NCI-H2227 (cell line): ENCODE measurements around the gene PIGL.
"Not testable (repeated sequence)": the region's sequence is repeated elsewhere in the genome, so short reads cannot be mapped to it uniquely, and the experiment has no call there.

ENCODE experiments used
- DNase-seq: peaks from one replicate; lab custom pipeline; 2025; ENCODE audit not compliant: unreplicated experiment; lab: John Stamatoyannopoulos, UW

The PIGL gene

DNA sequence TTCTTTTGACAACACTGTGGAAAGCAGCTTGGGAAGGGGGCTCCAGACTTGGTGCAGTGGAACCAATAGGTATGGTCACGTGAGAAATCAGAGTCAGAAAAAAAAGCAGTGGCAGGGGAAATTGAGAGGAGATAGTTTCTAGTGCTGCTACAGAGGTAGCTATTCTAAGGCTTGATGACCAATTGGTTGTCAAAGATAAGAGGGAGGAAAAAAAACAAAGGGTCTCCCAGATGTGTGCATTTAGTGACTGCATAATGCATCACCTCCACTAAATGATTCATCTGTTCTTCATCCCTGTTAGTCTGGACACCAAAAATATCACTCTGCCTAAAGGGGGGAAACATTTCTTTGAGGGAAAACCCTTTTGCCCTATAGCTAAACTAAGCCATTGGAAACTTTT, 56.5 kb downstream of the PIGL start:
- DNase-seq, result no peak

DNA sequence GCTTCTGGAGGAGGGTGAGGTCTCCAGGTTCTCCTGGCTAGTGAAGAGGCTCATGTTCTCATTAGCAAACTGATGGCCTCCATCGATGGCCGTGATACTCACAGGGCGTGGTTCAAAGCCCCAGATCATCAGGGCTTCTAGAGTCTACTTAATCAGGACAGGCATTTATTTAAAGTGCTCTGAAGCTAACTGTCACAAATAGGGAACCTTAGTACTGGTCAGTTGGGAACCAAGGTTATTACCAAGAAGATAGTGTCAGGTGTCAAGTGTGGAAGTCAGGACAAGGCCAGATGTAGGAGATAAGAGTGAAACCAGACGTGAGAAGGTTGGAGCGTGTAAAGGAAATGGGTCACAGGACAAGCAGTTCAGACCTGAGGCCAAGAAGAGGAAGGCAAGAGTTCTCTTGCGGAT, 56.9 kb downstream of the PIGL start:
- DNase-seq, result no peak

DNA sequence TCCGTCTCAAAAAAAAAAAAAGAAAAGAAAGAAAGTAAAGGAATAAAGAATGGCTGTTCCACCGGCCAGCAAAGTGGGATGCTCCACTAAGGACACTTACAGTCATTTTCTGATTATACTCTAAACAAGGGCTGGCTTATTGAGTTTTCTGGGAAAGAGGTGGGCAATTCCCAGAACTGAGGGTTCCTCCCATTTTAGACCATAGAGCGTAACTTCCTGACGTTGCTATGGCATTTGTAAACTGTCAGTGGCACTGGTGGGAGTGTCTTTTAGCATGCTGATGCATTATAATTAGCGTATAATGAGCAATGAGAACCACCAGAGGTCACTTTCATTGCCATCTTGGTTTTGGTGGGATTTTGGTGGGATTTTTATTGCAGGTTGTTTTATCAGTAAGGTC, 58.0 kb downstream of the PIGL start:
- no peak for DNase-seq

DNA sequence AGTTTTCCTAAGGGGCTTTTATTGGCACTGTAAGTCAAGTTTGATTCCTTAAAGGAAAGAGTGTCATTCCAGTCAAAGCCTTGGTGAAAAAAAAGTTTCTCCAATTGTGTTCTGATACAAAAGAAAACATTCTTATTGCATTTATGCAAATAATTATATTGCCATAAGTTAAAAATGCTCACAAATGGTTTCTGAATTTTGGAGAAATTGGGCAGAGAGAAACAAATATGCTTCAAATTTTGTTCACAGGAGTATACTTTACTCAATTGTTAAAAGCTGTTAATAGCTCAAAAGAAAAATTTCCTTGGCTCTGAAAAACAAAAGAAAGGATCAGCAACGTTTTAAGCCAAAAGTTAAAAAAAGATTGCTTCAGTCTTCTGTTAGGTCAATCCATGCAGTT, 60.2 kb downstream of the PIGL start:
- DNase-seq, result no peak

DNA sequence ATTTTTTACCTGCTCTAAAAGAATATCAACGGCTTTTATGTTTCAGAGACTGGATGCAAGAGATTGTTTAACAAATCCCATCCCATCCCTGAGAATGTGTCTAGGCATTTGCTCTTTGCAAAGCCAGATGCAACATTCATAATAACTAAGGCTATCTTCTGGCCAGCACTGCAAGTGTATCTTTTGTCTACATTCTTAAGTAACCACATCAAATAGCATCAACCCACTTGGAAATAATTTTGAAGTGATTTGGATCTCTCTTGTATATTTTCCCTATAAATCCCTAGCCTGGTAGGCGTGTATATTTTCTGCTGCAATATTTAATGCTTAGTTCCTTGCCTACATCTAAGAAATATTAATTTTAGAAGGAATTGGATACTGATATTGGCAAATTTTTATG, 64.3 kb downstream of the PIGL start:
- DNase-seq, result no peak

DNA sequence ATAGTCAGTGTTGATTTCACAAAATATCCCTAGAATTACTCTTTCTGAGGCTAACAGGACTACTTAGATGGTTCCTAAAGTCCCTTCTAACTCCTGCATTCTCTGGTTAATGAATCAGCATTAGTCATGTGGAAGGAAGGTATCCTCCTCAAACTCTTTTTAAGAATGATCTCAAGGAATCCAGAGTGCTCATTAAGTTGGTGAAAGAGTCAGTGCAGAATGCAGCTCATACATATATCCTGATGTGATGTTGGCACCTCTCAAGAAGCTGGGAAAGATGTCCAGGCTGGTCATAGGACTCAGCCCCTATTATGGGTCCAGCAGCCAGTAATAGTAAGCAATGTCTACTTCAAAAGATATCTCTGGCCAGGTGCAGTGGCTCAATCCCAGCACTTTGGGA, 65.5 kb downstream of the PIGL start:
- no peak for DNase-seq

DNA sequence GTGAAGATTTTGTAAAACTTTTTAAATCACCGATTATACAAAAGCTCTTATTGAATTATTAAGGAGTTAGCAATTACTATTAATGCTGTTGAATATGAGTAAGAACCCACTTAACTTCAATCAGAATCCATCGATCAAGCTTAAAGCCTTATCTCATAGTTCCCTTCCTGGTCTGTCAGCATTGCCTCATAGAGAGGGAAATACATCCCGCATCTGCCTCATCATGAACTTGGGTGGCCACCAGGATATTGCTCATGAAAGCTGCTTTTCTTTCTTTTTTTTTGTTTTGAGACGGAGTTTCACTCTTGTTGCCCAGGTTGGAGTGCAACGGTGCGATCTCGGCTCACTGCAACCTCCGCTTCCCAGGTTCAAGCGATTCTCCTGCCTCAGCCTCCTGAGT, 66.7 kb downstream of the PIGL start:
- no peak for DNase-seq

DNA sequence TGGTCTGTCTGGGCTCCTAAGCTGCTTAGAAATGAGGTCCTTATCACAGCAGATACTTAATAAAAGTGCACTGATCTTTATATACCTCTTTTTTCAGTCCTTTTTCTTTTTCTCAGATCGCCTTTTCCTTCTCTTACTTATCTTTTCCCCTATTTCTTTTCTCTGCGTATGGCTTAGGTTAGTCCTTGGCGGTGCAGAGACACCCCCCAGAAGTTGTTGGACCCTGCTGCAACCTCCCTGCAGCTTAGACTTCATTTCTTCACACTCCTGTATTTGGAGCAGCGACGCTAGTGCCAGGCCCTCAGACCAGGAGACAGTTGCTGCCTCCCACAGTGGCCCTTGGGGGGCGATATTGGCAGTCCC, 68.6 kb downstream of the PIGL start:
- no peak for DNase-seq

DNA sequence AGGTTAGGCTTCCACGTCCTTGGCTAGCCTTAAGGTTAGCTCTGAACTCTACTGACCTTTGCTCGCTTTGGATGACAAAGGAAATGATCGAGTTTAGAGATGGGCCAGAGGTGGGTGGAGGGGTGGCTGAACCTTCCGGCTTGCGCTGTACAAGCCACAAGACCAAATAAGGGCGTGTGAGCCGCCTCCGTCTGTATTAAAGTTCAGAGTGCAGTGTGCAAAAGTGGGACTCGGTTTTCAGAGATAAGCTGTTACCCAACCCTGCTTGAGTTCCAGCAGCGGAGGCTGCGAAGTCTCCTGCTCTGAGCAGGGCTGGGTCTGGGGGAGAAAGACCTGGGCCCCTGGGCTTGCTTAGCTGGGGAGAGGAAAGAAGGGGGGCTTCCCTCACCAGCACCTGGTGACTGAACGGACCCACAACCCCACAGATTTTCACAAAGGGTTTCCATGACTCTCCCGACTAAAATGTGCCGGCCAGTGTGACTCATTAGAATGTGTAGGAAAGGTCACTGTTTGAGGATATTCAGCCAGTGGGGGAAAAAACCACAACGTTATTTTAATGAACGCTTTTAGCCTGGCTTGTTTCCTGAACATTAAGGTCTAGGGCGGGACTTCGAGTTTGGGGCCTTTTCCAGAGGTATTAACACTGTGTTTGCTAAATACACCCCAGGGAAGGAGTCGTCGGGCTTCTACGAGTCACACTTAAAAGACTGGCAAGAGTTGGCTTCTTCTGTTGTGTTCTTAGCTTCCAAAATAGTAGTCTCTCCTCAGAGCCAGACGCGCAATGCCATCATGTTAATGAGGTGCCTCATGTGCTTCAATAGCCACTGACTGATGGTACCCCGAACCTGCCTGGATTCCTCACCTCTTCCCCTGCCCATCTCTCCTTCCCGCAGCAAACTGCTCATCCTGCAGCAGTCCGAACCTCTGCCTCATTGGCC, 69.3 kb downstream of the PIGL start:
- no peak for DNase-seq

DNA sequence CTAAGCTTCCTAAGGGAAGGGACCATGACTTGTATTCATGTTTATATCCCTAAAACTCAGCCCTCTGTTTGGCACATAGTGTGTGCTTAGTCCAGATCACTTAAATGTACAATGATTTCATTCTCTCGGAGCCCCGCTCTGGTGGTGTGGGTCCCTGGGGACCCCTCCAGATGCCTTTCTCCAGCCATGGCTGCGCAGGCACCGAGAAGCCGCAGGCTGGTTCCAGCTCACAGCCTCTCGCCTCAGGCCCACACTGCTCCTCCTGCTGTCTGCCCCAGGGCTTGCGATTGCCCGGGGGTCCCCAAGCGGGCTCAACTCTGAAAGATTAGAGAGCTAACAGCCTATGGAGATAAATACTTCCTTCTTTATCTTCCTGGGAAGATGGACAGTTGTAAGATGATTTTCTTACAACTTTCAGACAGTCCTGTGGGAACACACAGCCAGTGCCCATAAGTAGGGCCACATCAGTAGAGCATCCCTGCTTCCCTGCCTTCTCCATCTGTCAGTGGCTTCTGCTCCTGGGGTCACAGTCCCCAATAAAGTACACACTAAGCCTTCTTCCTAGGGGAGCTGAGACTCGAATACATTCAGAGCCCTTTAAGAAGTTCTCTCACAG, 70.0 kb downstream of the PIGL start:
- no peak for DNase-seq

DNA sequence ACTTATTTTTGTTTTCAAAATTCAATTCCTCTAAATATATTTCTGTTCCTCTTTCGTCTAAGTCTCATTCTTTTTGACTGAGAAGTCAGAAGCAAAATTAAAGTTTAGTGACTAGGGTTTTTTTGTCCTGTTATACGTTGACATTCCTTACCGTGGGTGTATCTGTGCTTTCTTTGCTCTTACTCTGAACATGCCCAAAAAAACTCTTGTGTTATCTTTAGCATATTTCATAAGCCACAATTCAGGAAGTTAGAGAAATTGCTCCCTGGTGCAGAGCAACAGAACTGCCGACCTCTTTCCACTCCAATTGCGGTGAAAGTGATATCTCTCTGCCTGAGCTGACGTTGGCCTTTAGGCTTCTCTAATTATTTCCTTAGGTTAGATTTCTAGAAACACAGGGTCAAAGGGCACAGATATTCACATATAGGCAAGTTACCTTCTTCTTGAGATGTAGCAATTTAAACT, 70.6 kb downstream of the PIGL start:
- no peak for DNase-seq

DNA sequence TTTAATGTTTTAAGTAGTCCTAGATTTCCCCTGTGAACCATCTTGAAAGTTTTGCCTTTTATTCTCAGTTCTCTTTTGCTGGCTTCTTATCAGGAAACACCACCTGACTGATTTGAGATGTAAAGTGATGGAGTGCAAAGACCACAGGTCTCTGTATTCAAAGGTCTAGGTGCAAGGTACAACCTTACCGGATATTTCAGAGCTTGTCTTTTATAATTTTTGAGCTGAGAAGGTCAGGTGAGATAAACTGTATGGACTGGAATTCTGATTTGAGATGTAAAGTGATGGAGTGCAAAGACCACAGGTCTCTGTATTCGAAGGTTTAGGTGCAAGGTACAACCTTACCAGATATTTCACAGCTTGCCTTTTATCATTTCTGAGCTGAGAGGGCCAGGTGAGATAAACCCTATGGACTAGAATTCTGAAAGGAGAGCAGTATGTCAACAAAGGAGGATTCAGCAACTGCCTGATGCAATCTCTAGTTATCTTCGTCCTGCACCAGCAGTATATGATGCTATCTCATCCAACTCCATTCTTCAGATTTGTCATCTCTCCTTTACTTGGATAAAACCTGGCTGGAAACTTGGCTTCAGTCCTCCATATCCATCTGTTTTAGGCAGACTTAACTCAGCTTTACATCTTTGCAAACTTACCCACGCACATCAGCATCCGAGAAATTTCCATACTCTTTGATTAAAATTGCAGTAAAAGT, 72.0 kb downstream of the PIGL start:
- no peak for DNase-seq

DNA sequence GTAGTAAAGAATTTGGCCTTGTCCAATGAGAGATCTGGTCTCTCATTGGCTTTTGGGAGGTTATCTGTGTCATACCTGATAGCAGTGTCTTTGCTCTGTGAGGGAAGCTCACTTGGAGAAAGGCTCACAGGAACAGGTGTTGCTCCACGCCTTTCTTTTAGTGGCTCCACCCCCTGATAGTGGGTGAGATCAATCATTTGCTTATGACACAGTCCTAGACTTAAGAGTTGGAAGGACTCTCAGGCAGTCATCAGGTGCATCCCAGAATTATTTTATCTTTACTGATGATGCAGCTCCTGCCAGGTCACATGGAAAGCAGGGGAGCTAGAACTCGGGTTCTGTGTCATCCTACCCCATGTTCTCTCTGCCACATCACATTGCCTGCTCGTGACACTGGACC, 76.9 kb downstream of the PIGL start:
- DNase-seq, result no peak

DNA sequence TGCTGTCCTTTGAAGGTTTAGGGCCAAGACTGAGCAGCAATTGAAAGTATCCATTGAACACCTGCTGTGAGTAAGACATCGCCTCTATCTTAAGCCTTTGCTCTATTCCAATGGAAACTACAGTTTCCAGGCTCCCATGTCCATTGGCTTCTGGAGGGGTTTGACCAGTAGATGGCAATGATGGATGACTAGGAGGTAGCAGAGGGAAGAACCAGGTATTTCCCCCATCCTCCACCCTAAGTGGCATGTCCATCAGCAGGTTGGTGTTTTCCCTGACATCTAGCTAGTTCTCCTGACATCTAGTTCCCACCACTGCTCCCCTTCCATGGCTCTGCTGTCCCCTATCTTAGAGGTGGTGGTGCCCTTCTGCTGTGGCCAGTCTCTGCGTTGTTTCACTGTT, 77.5 kb downstream of the PIGL start:
- no peak for DNase-seq

DNA sequence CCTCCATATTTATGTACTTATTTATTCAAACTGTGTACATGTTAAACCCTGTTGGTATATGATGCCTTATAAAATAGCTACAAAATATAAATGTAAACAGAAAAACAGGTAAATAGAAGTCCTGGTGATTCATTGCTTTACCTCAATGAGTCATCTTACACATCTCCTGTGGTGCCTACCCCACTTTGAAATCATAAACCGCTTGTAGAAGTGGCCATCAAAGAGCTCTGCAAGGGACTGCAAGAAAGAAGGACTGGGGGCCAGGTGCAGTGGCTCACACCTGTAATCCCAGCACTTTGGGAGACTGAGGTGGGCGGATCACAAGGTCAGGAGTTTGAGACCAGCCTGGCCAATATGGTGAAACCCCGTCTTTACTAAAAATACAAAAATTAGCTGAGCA, 79.1 kb downstream of the PIGL start:
- DNase-seq, result not testable (repeated sequence)

DNA sequence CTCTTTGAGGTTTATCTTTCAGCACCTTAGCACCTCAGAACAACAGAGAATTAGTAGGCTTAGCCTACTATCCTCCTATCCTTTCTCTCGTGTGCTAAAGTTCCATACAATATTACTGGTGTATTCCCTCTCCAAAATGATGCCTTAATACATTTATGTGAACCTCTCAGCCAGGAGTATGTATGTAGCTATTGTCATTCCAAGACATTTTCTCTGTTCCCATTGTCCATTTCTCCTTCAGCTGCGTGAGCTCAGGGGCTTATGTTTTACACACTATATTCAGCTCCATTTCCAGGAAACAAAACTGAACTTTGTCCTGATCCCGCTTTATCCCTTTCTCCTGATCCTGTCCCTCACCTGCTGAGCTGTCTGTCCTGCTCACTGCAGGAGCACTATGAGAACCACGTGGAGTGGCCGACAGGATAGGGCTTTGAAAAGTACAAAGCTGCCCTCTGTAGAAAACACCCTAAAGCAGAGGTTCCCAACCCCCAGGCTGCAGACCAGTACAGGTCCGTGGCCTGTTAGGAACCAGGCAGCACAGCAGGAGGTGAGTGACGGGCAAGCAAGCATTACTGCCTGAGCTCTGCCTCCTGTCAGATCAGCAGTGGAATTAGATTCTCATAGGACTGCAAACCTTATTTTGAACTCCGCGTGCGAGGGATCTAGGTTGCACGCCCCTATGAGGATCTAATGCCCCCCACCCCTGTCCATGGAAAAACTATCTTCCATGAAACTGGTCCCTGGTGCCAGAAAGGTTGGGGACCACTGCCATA, 80.5 kb downstream of the PIGL start:
- DNase-seq, result no peak

DNA sequence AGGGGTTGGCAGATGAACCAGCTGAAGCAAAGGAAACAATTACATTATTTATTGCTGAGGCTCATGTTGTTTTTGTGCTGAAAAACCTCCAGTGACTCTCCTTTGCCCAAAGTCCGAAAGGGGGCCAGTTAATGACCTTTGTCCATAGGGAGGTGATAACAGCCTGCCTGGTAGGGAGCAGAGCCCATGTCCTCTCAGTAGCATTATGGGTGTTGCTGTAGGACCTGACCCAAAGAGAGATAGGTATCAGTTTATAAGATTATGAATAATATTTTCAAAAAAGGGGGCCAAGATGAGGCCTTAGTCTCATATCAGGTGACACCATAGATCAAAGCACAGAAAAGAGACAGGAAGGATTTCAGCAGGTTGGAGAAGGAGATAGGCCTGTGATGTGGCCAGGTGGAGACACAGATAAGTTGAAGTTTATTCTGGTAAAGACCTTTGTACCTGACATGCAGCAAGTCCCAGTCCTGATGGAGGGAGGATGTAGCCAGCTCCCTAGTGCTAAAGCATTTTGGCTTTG, 81.2 kb downstream of the PIGL start:
- no peak for DNase-seq

DNA sequence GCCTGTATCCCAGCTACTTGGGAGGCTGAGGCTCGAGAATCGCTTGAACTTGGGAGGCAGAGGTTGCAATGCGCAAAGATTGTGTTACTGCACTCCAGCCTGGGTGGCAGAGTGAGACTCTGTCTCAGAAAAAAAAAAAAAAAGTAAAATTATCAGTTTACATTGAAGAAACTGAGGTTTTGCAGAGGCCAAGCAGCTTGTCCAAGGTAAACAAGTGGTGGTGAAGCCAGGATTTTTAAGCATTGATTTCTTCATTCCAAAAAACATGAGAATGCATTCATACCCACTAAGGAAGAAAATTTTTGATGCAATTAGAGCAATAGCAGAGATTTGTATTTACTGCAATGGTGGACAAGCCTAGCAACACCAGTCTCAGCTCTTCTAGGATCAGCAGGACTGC, 83.5 kb downstream of the PIGL start:
- no peak for DNase-seq

DNA sequence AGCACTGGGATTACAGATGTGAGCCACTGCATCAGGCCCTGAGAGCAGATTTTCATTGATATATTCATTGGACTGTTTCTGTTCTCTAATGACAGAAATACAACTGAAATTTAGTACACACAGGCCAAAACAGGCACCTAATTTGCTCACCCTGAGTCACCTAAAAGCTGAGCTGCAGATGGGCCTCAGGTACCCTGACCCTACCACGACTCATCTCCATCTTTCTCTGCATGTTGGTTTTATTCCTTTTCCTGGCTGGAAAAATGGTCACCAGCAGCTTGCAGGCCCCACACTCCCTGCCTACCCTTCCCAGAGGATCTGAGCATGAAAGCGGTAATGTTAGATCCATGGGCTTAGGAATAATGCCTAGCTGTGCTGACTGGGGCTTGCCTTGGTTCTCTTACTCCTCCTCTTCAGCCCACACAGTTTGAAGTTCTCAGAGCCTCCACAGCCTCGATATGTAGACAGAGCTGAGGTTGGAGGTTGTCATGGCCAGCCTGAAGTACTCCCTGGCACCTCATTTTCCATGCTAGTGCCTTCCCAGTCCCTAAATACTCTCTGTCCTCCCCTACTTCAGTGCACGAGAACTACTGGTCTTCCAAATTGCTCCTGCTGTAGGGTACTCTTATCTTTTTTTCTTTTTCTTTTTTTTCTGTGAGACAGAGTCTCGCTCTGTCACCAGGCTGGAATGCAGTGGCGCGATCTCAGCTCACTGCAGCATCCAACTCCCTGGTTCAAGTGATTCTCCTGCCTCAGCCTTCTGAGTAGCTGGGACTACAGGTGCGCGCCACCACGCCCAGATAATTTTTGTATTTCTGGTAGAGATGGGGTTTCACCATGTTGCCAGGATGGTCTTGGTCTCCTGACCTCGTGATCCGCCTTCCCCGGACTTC, 85.2 kb downstream of the PIGL start:
- no peak for DNase-seq

DNA sequence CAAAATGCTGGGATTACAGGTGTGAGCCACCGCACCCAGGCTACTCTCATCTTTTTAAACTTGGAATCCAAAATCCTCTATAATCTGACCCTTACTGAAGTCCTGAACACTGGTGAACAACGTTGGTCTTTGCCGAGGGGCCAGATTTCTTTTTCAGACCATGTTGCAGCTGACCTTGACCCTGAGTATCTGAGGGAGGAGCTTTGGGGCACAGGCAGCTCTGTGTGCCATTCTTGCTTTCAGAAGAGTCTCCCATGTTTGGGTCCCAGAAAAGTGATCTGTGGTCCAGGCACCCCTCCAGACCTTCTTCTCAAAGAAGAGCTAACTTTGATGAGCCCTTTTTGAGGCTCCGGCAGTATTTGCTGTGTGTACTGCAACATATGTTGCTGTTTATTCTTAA, 85.8 kb downstream of the PIGL start:
- DNase-seq, result no peak
